ENCODE data around the gene SORCS1.

GRCh38 chr10:106534441-106534840 lies 630.1 kb downstream of the SORCS1 start:
- TF ChIP-seq CTCF (IDR thresholded peaks at IDR 0.05; ENCODE audit: insufficient read depth, low read depth, low read length) (no peak), EZH2 (IDR thresholded peaks at IDR 0.05; ENCODE audit: insufficient read depth, low read length) (no peak)
